ENCODE data around the gene PLCB3.

GRCh38 chr11:64237484-64237951 is 13.8 kb upstream of the PLCB3 start:
- no peak for TF ChIP-seq POLR2AphosphoS5 (IDR thresholded peaks at IDR 0.05; ENCODE audit: low read depth, low read length)
- no peak for TF ChIP-seq POLR2A (IDR thresholded peaks at IDR 0.05; ENCODE audit: low read depth, low read length)
